ENCODE data around the gene ADH1A. TPM values are rescaled to one million over a fixed set of nuclear protein-coding genes. Genes with fewer than 3 reads are reported as not detected.
A peak's percentile ranks its signal among the peaks of the same experiment; 100 is the strongest.
"Not testable (repeated sequence)": the region's sequence is repeated elsewhere in the genome, so short reads cannot be mapped to it uniquely, and the experiment has no call there.

ADH1A gene
- polyA plus RNA-seq, 6 donors from 2014 or later: not detected

GRCh38 chr4:99252746-99253145, 38.0 kb downstream of the ADH1A start:
- Mint-ChIP-seq H3K4me3 (no peak overlapping the region), H3K9me3 (peaks cover 0 to 19% (median 12%) of the 10 kb centered on the region in 7 donors), H3K4me1 (no peaks in the 10 kb centered on the region), H3K27ac (no peak overlapping the region), H3K27me3 (no peaks in the 10 kb centered on the region), H3K36me3 (no peaks in the 10 kb centered on the region)
- ATAC-seq (ENCODE audit: low read depth in 2 of 2) (no peak), DNase-seq (no peak)

- Mint-ChIP-seq H3K27me3 (no peaks in the 10 kb centered on the region), H3K27ac (no peak overlapping the region), H3K9me3 (peaks cover 9 to 41% (median 20%) of the 10 kb centered on the region in 7 donors), H3K36me3 (peaks cover 5 to 16% of the 10 kb centered on the region in 2 donors), H3K4me1 (no peaks in the 10 kb centered on the region), H3K4me3 (peak overlapping the region in 1 of 8 donors; percentile 18)
- DNase-seq: no peak
- no peak for ATAC-seq (ENCODE audit: low read depth in 2 of 2)
These were observed 42.1 kb downstream of the ADH1A start for GRCh38 chr4:99248714-99249113.

- Mint-ChIP-seq H3K9me3 (peaks cover 9 to 34% (median 16%) of the 10 kb centered on the region in 7 donors), H3K4me1 (no peaks in the 10 kb centered on the region), H3K27me3 (no peaks in the 10 kb centered on the region), H3K27ac (no peak overlapping the region), H3K4me3 (no peak overlapping the region), H3K36me3 (peaks cover 1 to 9% of the 10 kb centered on the region in 2 donors)
- DNase-seq: no peak
- no peak for ATAC-seq (ENCODE audit: low read depth in 2 of 2)
These were observed 54.8 kb downstream of the ADH1A start for GRCh38 chr4:99235955-99236354.

- peaks cover 16 to 49% (median 27%) of the 10 kb centered on the region in 7 donors for H3K9me3 Mint-ChIP-seq
- no peaks in the 10 kb centered on the region for H3K4me1 Mint-ChIP-seq
- no peak overlapping the region for H3K4me3 Mint-ChIP-seq
- no peaks in the 10 kb centered on the region for H3K27me3 Mint-ChIP-seq
- no peak for ATAC-seq (ENCODE audit: low read depth in 2 of 2)
- H3K27ac Mint-ChIP-seq: no peak overlapping the region
- DNase-seq: no peak
- H3K36me3 Mint-ChIP-seq: peaks cover 0 to 19% of the 10 kb centered on the region in 2 donors
These were observed 56.3 kb downstream of the ADH1A start for GRCh38 chr4:99234331-99235010.

GRCh38 chr4:99233397-99233796, 57.4 kb downstream of the ADH1A start:
- H3K27me3 Mint-ChIP-seq; H3K27ac Mint-ChIP-seq; DNase-seq; H3K4me1 Mint-ChIP-seq; H3K4me3 Mint-ChIP-seq; ATAC-seq (ENCODE audit: low read depth in 2 of 2): not testable (repeated sequence)
- Mint-ChIP-seq H3K36me3 (peaks cover 0 to 19% of the 10 kb centered on the region in 2 donors), H3K9me3 (peaks cover 16 to 52% (median 28%) of the 10 kb centered on the region in 7 donors)

GRCh38 chr4:99228706-99229105, 62.1 kb downstream of the ADH1A start:
- not testable (repeated sequence) for H3K36me3 Mint-ChIP-seq; H3K27ac Mint-ChIP-seq; DNase-seq; ATAC-seq (ENCODE audit: low read depth in 2 of 2); H3K27me3 Mint-ChIP-seq; H3K4me3 Mint-ChIP-seq; H3K4me1 Mint-ChIP-seq
- H3K9me3 Mint-ChIP-seq: peaks cover 7 to 43% (median 38%) of the 10 kb centered on the region in 7 donors

- H3K9me3 Mint-ChIP-seq: peaks cover 7 to 44% (median 38%) of the 10 kb centered on the region in 7 donors
- H3K36me3 Mint-ChIP-seq; ATAC-seq (ENCODE audit: low read depth in 2 of 2); H3K4me1 Mint-ChIP-seq; H3K27me3 Mint-ChIP-seq; H3K4me3 Mint-ChIP-seq; DNase-seq; H3K27ac Mint-ChIP-seq: not testable (repeated sequence)
These were observed 63.1 kb downstream of the ADH1A start for GRCh38 chr4:99227646-99228045.

Other genes with a start within 250 kb of the ADH1A start
- gene ADH5, start 202.2 kb downstream of the ADH1A start, polyA plus RNA-seq (ENCODE audit: low read depth in 6 of 6): 100 to 1,000 TPM in 3 of 6 donors, 10 to 100 TPM in 3; 89.6 to 122 (median 100) TPM
- not detected for gene ADH4, start 146.7 kb downstream of the ADH1A start, polyA plus RNA-seq (ENCODE audit: low read depth in 6 of 6)
- under 1 TPM in 1 of 6 donors, not detected in 5; 0.64 TPM for gene ADH6, start 71.7 kb downstream of the ADH1A start, polyA plus RNA-seq (ENCODE audit: low read depth in 6 of 6)
- gene ADH1B, start 30.4 kb upstream of the ADH1A start, polyA plus RNA-seq (ENCODE audit: low read depth in 6 of 6): not detected
- not detected for gene ADH1C, start 61.8 kb upstream of the ADH1A start, polyA plus RNA-seq (ENCODE audit: low read depth in 6 of 6)
- gene ADH7, start 144.4 kb upstream of the ADH1A start, polyA plus RNA-seq (ENCODE audit: low read depth in 6 of 6): not detected
- not detected for gene C4orf17, start 220.0 kb upstream of the ADH1A start, polyA plus RNA-seq (ENCODE audit: low read depth in 6 of 6)

All from naive B cell (primary cell).